ENCODE data around the gene MYO7A. TPM values are rescaled to one million over a fixed set of nuclear protein-coding genes. Genes with fewer than 3 reads are reported as not detected.

Gene MYO7A
- total and polyA plus RNA-seq, 5 donors: 2.4 to 8.6 (median 6.5) TPM

GRCh38 chr11:77114089-77114463 is 14.0 kb upstream of the MYO7A start:
- 95% methylated on average over 13 of the region's 13 CpGs for WGBS
- H3K4me3 ChIP-seq (ENCODE audit: low read length): no peak overlapping the region
- no peaks in the 10 kb centered on the region for H3K4me1 ChIP-seq (ENCODE audit: control insufficient read depth, insufficient read depth, low read length)
- intact Hi-C loops (cut with DNase I): no loop called here
- H3K27ac ChIP-seq (ENCODE audit: low read length): no peak overlapping the region
- ATAC-seq (no peak), DNase-seq (peak in 1 of 3 donors; percentile 46)
- no peaks in the 10 kb centered on the region for H3K9me3 ChIP-seq (ENCODE audit: control insufficient read depth, low read length)
- H3K27me3 ChIP-seq (ENCODE audit: control insufficient read depth, insufficient read depth): no peaks in the 10 kb centered on the region

DNA sequence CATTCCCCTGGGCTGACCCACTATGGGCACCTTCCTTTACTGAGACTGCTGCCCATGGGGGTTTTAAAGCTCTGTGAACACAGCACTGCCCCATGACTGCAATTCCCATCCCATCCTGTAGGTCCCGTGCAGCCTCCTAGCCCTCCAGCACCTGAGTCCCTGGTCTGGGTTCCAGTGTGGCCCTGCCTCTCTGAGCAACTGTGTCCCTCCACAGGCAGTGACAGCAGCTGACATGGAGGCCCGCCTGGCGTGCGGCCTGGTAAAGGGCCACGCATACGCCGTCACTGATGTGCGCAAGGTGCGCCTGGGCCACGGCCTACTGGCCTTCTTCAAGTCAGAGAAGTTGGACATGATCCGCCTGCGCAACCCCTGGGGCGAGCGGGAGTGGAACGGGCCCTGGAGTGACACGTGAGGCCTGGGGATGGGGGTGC is 12.8 kb upstream of the MYO7A start:
- no peak overlapping the region for H3K27ac ChIP-seq (ENCODE audit: low read length)
- H3K4me1 ChIP-seq (ENCODE audit: control insufficient read depth, insufficient read depth, low read length): no peaks in the 10 kb centered on the region
- H3K4me3 ChIP-seq (ENCODE audit: low read length): no peak overlapping the region
- intact Hi-C loops (cut with DNase I): no loop called here
- H3K9me3 ChIP-seq (ENCODE audit: control insufficient read depth, low read length): no peaks in the 10 kb centered on the region
- DNase-seq (peak in 2 of 3 donors; percentile 48 to 51), ATAC-seq (no peak)
- 96% methylated on average over 16 of the region's 16 CpGs for WGBS
- H3K27me3 ChIP-seq (ENCODE audit: control insufficient read depth, insufficient read depth): no peaks in the 10 kb centered on the region

DNA sequence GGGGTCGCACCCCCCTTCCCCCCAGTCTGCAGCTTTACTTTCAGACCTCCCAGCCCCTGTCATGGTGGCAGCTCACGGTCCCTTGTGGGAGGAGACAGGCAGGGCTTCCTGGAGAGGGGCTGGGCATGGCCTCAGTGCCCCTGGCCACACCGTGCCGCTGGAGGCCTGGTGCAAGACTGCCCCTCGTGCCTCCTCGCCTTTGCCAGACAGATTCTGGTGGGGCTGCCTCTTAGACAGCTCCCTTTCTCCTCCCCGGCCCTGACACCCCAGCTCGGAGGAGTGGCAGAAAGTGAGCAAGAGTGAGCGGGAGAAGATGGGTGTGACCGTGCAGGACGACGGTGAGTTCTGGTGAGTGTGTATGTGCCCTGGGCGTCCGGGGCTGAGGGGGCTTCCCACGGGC is 12.1 kb upstream of the MYO7A start:
- H3K9me3 ChIP-seq (ENCODE audit: control insufficient read depth, low read length): no peaks in the 10 kb centered on the region
- intact Hi-C loops (cut with DNase I): no loop called here
- 90% methylated on average over 15 of the region's 15 CpGs for WGBS
- H3K4me1 ChIP-seq (ENCODE audit: control insufficient read depth, insufficient read depth, low read length): no peaks in the 10 kb centered on the region
- DNase-seq (peak in 2 of 3 donors; percentile 30 to 33), ATAC-seq (no peak)
- H3K4me3 ChIP-seq (ENCODE audit: low read length): no peak overlapping the region
- H3K27me3 ChIP-seq (ENCODE audit: control insufficient read depth, insufficient read depth): no peaks in the 10 kb centered on the region
- H3K27ac ChIP-seq (ENCODE audit: low read length): no peak overlapping the region

DNA sequence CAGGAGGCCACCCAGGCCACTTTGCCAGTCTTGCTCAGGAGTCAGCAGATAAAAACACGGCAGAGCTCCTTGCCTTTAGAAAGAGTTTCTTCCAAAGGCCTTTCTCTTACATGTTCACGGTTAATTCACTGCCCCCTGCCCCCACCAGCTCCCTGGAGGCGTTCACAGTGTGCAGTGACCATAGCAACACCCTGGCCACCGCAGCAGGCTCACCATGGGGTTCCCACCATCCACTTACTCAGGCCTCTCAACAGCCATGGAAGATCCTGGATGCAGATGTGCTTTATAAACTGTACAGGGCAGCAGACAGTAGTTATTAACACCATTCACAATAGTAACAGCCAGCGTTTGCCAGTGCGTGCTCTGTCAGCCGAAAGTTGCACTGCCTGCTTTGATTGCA is 10.6 kb upstream of the MYO7A start:
- DNase-seq: peak in 2 of 3 donors; percentile 13 to 17
- H3K4me1 ChIP-seq (ENCODE audit: control insufficient read depth, insufficient read depth, low read length): no peaks in the 10 kb centered on the region

GRCh38 chr11:77118086-77118485 is 10.0 kb upstream of the MYO7A start:
- WGBS: 94% methylated on average over 17 of the region's 17 CpGs
- peak in 2 of 3 donors; percentile 52 to 58 for DNase-seq
- intact Hi-C loops (cut with DNase I): no loop called here

More for the DNA sequence above, 10.6 kb upstream of the MYO7A start:
- Histone ChIP-seq H3K4me3 (ENCODE audit: low read length) (no peak overlapping the region), H3K27ac (ENCODE audit: low read length) (no peak overlapping the region), H3K27me3 (ENCODE audit: control insufficient read depth, insufficient read depth) (no peaks in the 10 kb centered on the region), H3K9me3 (ENCODE audit: control insufficient read depth, low read length) (no peaks in the 10 kb centered on the region)
- 80% methylated on average over 7 of the region's 7 CpGs for WGBS
- no peak for ATAC-seq
- intact Hi-C loops (cut with DNase I): no loop called here

DNA sequence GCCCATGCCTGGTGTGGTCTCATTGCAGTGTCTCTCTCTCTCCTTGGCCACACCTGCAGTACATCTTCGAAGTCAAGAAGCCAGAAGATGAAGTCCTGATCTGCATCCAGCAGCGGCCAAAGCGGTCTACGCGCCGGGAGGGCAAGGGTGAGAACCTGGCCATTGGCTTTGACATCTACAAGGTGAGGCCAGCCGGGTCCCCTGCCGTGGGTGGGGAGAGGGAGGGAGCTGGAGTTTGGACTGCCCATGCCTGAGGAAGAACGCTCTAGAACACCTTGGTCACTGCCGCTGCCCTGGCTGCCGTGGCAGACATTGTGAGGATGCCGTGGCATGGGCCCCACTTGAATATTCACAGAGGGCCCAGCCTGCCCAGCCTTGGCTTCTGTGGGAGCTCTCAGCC is 9.1 kb upstream of the MYO7A start:
- ATAC-seq: no peak

More at GRCh38 chr11:77118086-77118485, 10.0 kb upstream of the MYO7A start:
- Histone ChIP-seq H3K27ac (ENCODE audit: low read length) (no peak overlapping the region), H3K4me1 (ENCODE audit: control insufficient read depth, insufficient read depth, low read length) (no peaks in the 10 kb centered on the region), H3K9me3 (ENCODE audit: control insufficient read depth, low read length) (no peaks in the 10 kb centered on the region), H3K27me3 (ENCODE audit: control insufficient read depth, insufficient read depth) (no peaks in the 10 kb centered on the region), H3K4me3 (ENCODE audit: low read length) (no peak overlapping the region)
- ATAC-seq: no peak

DNA sequence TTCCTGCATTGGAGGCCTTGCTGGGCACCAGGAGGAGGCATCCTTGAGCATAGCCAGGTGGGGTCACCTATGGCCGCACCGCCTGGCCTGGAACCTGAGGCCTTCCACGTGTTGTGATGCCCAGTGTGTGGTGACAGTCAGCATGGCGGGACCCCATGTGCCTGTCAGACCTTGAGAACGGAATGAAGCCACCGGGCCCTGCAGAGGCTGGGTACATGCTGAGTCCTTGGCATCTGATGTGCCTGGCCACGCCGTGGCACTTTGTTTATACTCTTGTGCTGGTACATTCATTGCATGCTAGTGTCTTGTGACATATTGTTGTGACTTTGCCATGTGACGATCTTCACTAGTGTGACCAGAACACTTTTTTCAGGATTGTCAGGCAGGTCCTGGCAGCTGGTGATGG is 8.5 kb upstream of the MYO7A start:
- Histone ChIP-seq H3K4me1 (ENCODE audit: control insufficient read depth, insufficient read depth, low read length) (no peaks in the 10 kb centered on the region), H3K27ac (ENCODE audit: low read length) (no peak overlapping the region), H3K27me3 (ENCODE audit: control insufficient read depth, insufficient read depth) (no peaks in the 10 kb centered on the region), H3K9me3 (ENCODE audit: control insufficient read depth, low read length) (no peaks in the 10 kb centered on the region), H3K4me3 (ENCODE audit: low read length) (no peak overlapping the region)
- ATAC-seq (no peak), DNase-seq (peak in 1 of 3 donors; percentile 47)
- intact Hi-C loops (cut with DNase I): no loop called here
- WGBS: 90% methylated on average over 9 of the region's 9 CpGs

More for the DNA sequence above, 9.1 kb upstream of the MYO7A start:
- intact Hi-C loops (cut with DNase I): no loop called here
- no peak overlapping the region for H3K27ac ChIP-seq (ENCODE audit: low read length)
- no peak overlapping the region for H3K4me3 ChIP-seq (ENCODE audit: low read length)
- H3K4me1 ChIP-seq (ENCODE audit: control insufficient read depth, insufficient read depth, low read length): no peaks in the 10 kb centered on the region
- no peaks in the 10 kb centered on the region for H3K27me3 ChIP-seq (ENCODE audit: control insufficient read depth, insufficient read depth)
- H3K9me3 ChIP-seq (ENCODE audit: control insufficient read depth, low read length): no peaks in the 10 kb centered on the region
- WGBS: 92% methylated on average over 12 of the region's 12 CpGs
- DNase-seq: peak in 1 of 3 donors; percentile 43

GRCh38 chr11:77120571-77120970 is 7.5 kb upstream of the MYO7A start:
- Histone ChIP-seq H3K4me3 (ENCODE audit: low read length) (no peak overlapping the region), H3K27ac (ENCODE audit: low read length) (no peak overlapping the region), H3K4me1 (ENCODE audit: control insufficient read depth, insufficient read depth, low read length) (no peaks in the 10 kb centered on the region), H3K27me3 (ENCODE audit: control insufficient read depth, insufficient read depth) (no peaks in the 10 kb centered on the region), H3K9me3 (ENCODE audit: control insufficient read depth, low read length) (no peaks in the 10 kb centered on the region)
- ATAC-seq (no peak), DNase-seq (peak in 1 of 3 donors; percentile 49)
- intact Hi-C loops (cut with DNase I): loop anchor here in 1 of 4 donors (10.0 kb wide), 1 partner anchor 424 kb away; no protein-coding TSS in a partner anchor
- WGBS: 92% methylated on average over 19 of the region's 19 CpGs

DNA sequence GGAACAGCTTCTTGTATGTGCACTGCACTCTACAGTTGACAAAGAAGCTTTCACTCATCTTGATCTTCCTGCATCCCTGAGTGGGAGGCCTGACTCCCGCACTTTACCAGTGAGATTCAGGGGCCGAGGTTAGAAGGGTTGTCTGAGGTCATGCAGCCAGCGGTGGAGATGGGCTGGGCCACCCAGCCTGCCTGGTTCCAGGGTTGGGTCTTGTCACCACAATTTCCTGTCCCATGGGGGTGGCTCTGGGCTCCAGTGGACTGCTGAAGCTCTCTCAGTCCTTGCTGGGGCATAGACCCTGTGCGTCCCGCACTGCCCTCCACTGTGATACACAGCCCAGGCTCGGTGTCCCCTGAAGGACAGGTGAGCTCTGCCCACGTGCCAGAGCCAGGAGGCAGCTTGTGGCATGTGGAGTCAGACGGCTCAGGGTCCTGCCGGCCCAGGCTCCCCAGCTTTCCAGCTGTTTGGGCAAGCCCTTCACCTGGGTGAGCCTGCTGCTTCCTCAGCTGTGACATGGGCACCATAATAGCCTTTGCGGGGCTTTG is 6.9 kb upstream of the MYO7A start:
- peak in 1 of 3 donors; percentile 31 for DNase-seq
- no peaks in the 10 kb centered on the region for H3K4me1 ChIP-seq (ENCODE audit: control insufficient read depth, insufficient read depth, low read length)
- ATAC-seq: no peak
- H3K9me3 ChIP-seq (ENCODE audit: control insufficient read depth, low read length): no peaks in the 10 kb centered on the region
- H3K27ac ChIP-seq (ENCODE audit: low read length): no peak overlapping the region
- 88% methylated on average over 10 of the region's 10 CpGs for WGBS
- no peak overlapping the region for H3K4me3 ChIP-seq (ENCODE audit: low read length)
- intact Hi-C loops (cut with DNase I): loop anchor here in 1 of 4 donors (10.0 kb wide), 1 partner anchor 424 kb away; no protein-coding TSS in a partner anchor
- H3K27me3 ChIP-seq (ENCODE audit: control insufficient read depth, insufficient read depth): no peaks in the 10 kb centered on the region

DNA sequence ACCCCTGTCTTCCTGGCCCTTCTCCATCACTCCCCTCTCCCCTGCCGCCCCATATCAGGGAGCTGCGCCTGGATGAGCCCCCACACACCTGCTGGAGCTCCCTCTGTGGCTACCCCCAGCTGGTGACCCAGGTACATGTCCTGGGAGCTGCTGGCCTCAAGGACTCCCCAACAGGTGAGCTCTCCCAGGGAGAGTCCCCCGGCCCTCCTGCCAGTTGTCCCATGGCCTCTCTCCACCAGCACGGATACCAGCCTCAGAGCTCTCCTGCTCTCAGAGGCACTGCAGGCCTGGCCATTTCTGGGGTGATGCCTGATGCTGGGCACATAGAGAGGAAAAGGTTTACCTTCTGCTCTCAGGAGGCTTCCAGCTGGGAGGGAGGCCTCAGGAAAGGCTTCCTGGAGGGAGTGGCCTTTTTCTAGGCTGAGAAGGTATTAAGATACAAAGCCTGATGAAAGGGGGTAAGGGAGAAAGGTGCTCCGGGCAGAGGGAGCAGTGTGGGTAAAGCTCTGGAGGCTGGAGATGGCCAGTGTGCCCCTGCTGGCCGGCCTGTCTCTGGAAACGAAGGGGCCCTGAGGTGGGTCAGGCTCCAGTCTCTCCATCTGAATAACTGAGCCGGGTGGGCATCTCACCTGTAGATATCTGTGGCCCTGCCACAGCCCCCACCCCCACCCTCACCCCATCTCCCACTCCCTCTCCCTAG is 6.0 kb upstream of the MYO7A start:
- DNase-seq: peak in 1 of 3 donors; percentile 31

GRCh38 chr11:77122576-77123212 is 5.4 kb upstream of the MYO7A start:
- 91% methylated on average over 7 of the region's 7 CpGs for WGBS
- intact Hi-C loops (cut with DNase I): loop anchor here in 1 of 4 donors (10.0 kb wide), 1 partner anchor 422 kb away; no protein-coding TSS in a partner anchor
- ATAC-seq (no peak), DNase-seq (peak in 1 of 3 donors; percentile 3)
- Histone ChIP-seq H3K4me3 (ENCODE audit: low read length) (no peak overlapping the region), H3K27me3 (ENCODE audit: control insufficient read depth, insufficient read depth) (no peaks in the 10 kb centered on the region), H3K4me1 (ENCODE audit: control insufficient read depth, insufficient read depth, low read length) (no peaks in the 10 kb centered on the region), H3K27ac (ENCODE audit: low read length) (no peak overlapping the region), H3K9me3 (ENCODE audit: control insufficient read depth, low read length) (no peaks in the 10 kb centered on the region)

More for the DNA sequence above, 6.0 kb upstream of the MYO7A start:
- Histone ChIP-seq H3K4me1 (ENCODE audit: control insufficient read depth, insufficient read depth, low read length) (no peaks in the 10 kb centered on the region), H3K27me3 (ENCODE audit: control insufficient read depth, insufficient read depth) (no peaks in the 10 kb centered on the region), H3K27ac (ENCODE audit: low read length) (no peak overlapping the region), H3K9me3 (ENCODE audit: control insufficient read depth, low read length) (no peaks in the 10 kb centered on the region), H3K4me3 (ENCODE audit: low read length) (no peak overlapping the region)
- no peak for ATAC-seq
- WGBS: 91% methylated on average over 8 of the region's 8 CpGs
- intact Hi-C loops (cut with DNase I): loop anchor here in 1 of 4 donors (10.0 kb wide), 1 partner anchor 423 kb away; no protein-coding TSS in a partner anchor
